Measurements from ENCODE around the gene SAMHD1. TPM values are rescaled to one million over a fixed set of nuclear protein-coding genes. Genes with fewer than 3 reads are reported as not detected.

SAMHD1 gene
- total and polyA plus RNA-seq, 2 experiments from 2014 or later: 27.0 to 29.5 TPM

DNA sequence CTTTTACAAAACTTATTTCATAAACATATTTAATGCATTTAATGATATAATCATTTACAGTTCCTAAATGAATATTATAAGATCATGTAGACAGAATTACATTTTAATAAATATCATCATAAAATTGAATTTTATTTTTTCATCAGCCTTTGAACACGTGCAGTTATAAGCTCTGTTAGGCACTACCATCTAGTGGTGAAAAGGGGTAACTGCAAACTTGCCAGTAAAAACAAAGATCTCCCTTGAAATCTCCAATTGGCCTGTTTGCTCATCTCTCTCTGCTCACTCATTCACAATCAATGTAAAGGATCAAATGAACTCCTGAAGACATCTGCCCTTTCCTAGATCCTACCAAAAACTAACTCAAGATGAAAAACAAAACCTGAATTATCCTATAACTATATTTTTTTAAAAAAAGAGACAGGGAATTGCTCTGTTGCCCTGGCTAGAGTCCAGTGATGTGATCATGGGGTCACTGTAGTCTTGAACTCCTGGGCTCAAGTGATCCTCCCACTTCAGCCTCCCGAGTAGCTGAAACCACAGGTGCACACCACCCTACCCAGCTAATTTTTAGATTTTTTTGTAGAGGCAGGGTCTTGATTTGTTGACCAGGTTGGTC lies 31.7 kb downstream of the SAMHD1 start:
- H3K4me1 ChIP-seq (ENCODE audit: insufficient read depth): no peaks in the 10 kb centered on the region
- H3K9me3 ChIP-seq (ENCODE audit: low read depth): no peaks in the 10 kb centered on the region
- no peak overlapping the region for H3K27ac ChIP-seq
- H3K4me2 ChIP-seq: no peak overlapping the region
- H3K79me2 ChIP-seq: no peaks in the 10 kb centered on the region
- WGBS (ENCODE audit: low lambda C conversion rate, missing lambda C conversion rate): 18% methylated on average over 2 of the region's 2 CpGs
- H2AFZ ChIP-seq: no peak overlapping the region
- no peak overlapping the region for H3K4me3 ChIP-seq
- no peaks in the 10 kb centered on the region for H4K20me1 ChIP-seq (ENCODE audit: insufficient read depth, poor library complexity, severe bottlenecking)
- no peaks in the 10 kb centered on the region for H3K9me2 ChIP-seq (replicated peaks; ENCODE audit: insufficient read depth)
- no peaks in the 10 kb centered on the region for H3K36me3 ChIP-seq (replicated peaks; ENCODE audit: insufficient read depth, low read depth)
- DNase-seq (ENCODE audit: low spot score): peak; percentile 72
- TF ChIP-seq EZH2 (IDR thresholded peaks at IDR 0.05; ENCODE audit: borderline replicate concordance): no peak
- TF ChIP-seq, protein P1, sequence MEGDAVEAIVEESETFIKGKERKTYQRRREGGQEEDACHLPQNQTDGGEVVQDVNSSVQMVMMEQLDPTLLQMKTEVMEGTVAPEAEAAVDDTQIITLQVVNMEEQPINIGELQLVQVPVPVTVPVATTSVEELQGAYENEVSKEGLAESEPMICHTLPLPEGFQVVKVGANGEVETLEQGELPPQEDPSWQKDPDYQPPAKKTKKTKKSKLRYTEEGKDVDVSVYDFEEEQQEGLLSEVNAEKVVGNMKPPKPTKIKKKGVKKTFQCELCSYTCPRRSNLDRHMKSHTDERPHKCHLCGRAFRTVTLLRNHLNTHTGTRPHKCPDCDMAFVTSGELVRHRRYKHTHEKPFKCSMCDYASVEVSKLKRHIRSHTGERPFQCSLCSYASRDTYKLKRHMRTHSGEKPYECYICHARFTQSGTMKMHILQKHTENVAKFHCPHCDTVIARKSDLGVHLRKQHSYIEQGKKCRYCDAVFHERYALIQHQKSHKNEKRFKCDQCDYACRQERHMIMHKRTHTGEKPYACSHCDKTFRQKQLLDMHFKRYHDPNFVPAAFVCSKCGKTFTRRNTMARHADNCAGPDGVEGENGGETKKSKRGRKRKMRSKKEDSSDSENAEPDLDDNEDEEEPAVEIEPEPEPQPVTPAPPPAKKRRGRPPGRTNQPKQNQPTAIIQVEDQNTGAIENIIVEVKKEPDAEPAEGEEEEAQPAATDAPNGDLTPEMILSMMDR (IDR thresholded peaks at IDR 0.05; ENCODE audit: poor library complexity): peak; percentile 79
- H3K27me3 ChIP-seq: no peaks in the 10 kb centered on the region

- Histone ChIP-seq H3K27ac (no peak overlapping the region), H4K20me1 (ENCODE audit: insufficient read depth, poor library complexity, severe bottlenecking) (no peaks in the 10 kb centered on the region), H3K9me2 (replicated peaks; ENCODE audit: insufficient read depth) (no peaks in the 10 kb centered on the region), H2AFZ (no peak overlapping the region), H3K9me3 (ENCODE audit: low read depth) (no peaks in the 10 kb centered on the region), H3K4me3 (no peak overlapping the region), H3K79me2 (no peaks in the 10 kb centered on the region), H3K4me2 (no peak overlapping the region), H3K4me1 (ENCODE audit: insufficient read depth) (no peaks in the 10 kb centered on the region), H3K36me3 (replicated peaks; ENCODE audit: insufficient read depth, low read depth) (no peaks in the 10 kb centered on the region), H3K27me3 (no peaks in the 10 kb centered on the region)
- no peak for DNase-seq (ENCODE audit: low spot score)
- TF ChIP-seq, protein P1 (IDR thresholded peaks at IDR 0.05; ENCODE audit: poor library complexity): no peak
- TF ChIP-seq EZH2 (IDR thresholded peaks at IDR 0.05; ENCODE audit: borderline replicate concordance): no peak
These were observed 33.6 kb downstream of the SAMHD1 start for GRCh38 chr20:36917943-36918342.

- H3K9me2 ChIP-seq (replicated peaks; ENCODE audit: insufficient read depth): no peaks in the 10 kb centered on the region
- H3K79me2 ChIP-seq: no peaks in the 10 kb centered on the region
- H3K4me2 ChIP-seq: no peak overlapping the region
- no peak overlapping the region for H2AFZ ChIP-seq
- no peaks in the 10 kb centered on the region for H3K27me3 ChIP-seq
- no peak for DNase-seq (ENCODE audit: low spot score)
- no peaks in the 10 kb centered on the region for H3K36me3 ChIP-seq (replicated peaks; ENCODE audit: insufficient read depth, low read depth)
- H3K9me3 ChIP-seq (ENCODE audit: low read depth): no peaks in the 10 kb centered on the region
- no peak overlapping the region for H3K27ac ChIP-seq
- H4K20me1 ChIP-seq (ENCODE audit: insufficient read depth, poor library complexity, severe bottlenecking): no peaks in the 10 kb centered on the region
- TF ChIP-seq EZH2 (IDR thresholded peaks at IDR 0.05; ENCODE audit: borderline replicate concordance) (no peak), EZH2phosphoT487 (IDR thresholded peaks at IDR 0.05; ENCODE audit: low read depth, severe bottlenecking, unreplicated experiment) (no peak)
- TF ChIP-seq, protein P1 (IDR thresholded peaks at IDR 0.05; ENCODE audit: poor library complexity): no peak
- no peaks in the 10 kb centered on the region for H3K4me1 ChIP-seq (ENCODE audit: insufficient read depth)
- WGBS (ENCODE audit: low lambda C conversion rate, missing lambda C conversion rate): 96% methylated on average over 6 of the region's 6 CpGs
- H3K4me3 ChIP-seq: no peak overlapping the region
These were observed 34.3 kb downstream of the SAMHD1 start for GRCh38 chr20:36917240-36917639.

DNA sequence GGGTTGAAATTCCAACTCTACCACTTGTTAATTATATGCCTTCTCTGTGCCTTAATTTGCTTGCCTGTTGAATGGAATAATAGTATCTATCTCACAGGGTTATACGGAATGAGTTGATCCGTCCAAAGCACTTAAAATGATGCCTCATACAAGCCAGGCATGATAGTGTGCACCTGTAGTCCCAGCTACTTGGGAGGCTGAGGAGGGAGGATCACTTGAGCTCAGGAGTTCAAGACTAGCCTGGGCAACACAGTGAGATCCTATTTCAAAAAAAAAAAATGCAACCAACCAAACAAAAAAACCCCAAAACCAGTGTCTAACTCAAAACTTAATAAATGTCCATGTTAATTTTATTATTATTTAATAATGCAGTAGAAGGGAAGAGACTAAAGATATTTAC lies 35.3 kb downstream of the SAMHD1 start:
- no peaks in the 10 kb centered on the region for H3K36me3 ChIP-seq (replicated peaks; ENCODE audit: insufficient read depth, low read depth)
- no peaks in the 10 kb centered on the region for H3K79me2 ChIP-seq
- no peaks in the 10 kb centered on the region for H3K9me3 ChIP-seq (ENCODE audit: low read depth)
- no peak for DNase-seq (ENCODE audit: low spot score)
- TF ChIP-seq EZH2 (IDR thresholded peaks at IDR 0.05; ENCODE audit: borderline replicate concordance): no peak
- TF ChIP-seq EZH2phosphoT487 (IDR thresholded peaks at IDR 0.05; ENCODE audit: low read depth, severe bottlenecking, unreplicated experiment): no peak
- H3K27me3 ChIP-seq: no peaks in the 10 kb centered on the region
- 93% methylated on average over 2 of the region's 2 CpGs for WGBS (ENCODE audit: low lambda C conversion rate, missing lambda C conversion rate)
- no peaks in the 10 kb centered on the region for H3K9me2 ChIP-seq (replicated peaks; ENCODE audit: insufficient read depth)
- H4K20me1 ChIP-seq (ENCODE audit: insufficient read depth, poor library complexity, severe bottlenecking): no peaks in the 10 kb centered on the region
- no peaks in the 10 kb centered on the region for H3K4me1 ChIP-seq (ENCODE audit: insufficient read depth)
- H3K4me2 ChIP-seq: no peak overlapping the region
- no peak overlapping the region for H2AFZ ChIP-seq
- no peak overlapping the region for H3K4me3 ChIP-seq
- H3K27ac ChIP-seq: no peak overlapping the region

Data from hepatocyte (in vitro differentiated cells).